SK-N-SH (cell line): ENCODE data around the gene ANO3. TPM values are rescaled to one million over a fixed set of nuclear protein-coding genes. Genes with fewer than 3 reads are reported as not detected.

Experiments
- CTCF ChIA-PET: fragments of 300-600, 350-600 bp; formaldehyde crosslinking; extraction: SDS; loops from one replicate; lab custom pipeline; 2021; lab: Yijun Ruan, JAX
- POLR2A ChIA-PET: fragments of 350-600 bp; sonication (Branson Sonifier 250); formaldehyde crosslinking; extraction: SDS; loops from one replicate; lab custom pipeline; 2020; ENCODE audit warnings: antibody characterized with exemption, inconsistent platforms; lab: Yijun Ruan, JAX
- DNase-seq: peaks from one replicate; pipeline ENCODE4 v3.0.0; 2012
- H2AFZ ChIP-seq: fragments of 200-600 bp; sonication (generic); 2 replicates; pipeline ENCODE4 v1.8.1; 2016; ENCODE audit warnings: antibody characterized with exemption, mild to moderate bottlenecking, low read depth
- H3F3A ChIP-seq: fragments of 200-600 bp; sonication (generic); replicated peaks from 2 replicates; pipeline ENCODE3; 2016; ENCODE audit warnings: antibody characterized with exemption, mild to moderate bottlenecking; ENCODE audit not compliant: insufficient read depth
- H3K27ac ChIP-seq, 2 experiments: fragments of 200-500 bp in 1 of 2; fragments of 200-600 bp in 1 of 2; sonication (Bioruptor generic) in 1 of 2; sonication (generic), shearing (Covaris generic) in 1 of 2; 2 replicates each; pipeline versions ENCODE4 v1.5.1 to v1.6.1; 2014 to 2016; ENCODE audit warnings: low read depth in 2 of 2, inconsistent platforms in 1 of 2, low read length in 1 of 2, mild to moderate bottlenecking in 1 of 2, mixed read lengths in 1 of 2
- H3K27me3 ChIP-seq: fragments of 200-600 bp; sonication (generic), shearing (Covaris generic); 2 replicates; pipeline ENCODE4 v1.6.1; 2016; ENCODE audit warnings: mixed run types; ENCODE audit not compliant: insufficient read depth
- H3K36me3 ChIP-seq, 2 experiments: fragments of 200-500 bp in 1 of 2; fragments of 200-600 bp in 1 of 2; sonication (Bioruptor generic) in 1 of 2; sonication (generic) in 1 of 2; replicated peaks in 1 of 2; 2 replicates each; pipeline versions ENCODE3 to v1.5.1; 2014 to 2016; ENCODE audit warnings: low read length in 1 of 2, mild to moderate bottlenecking in 1 of 2; ENCODE audit not compliant: insufficient read depth in 2 of 2, control insufficient read depth in 1 of 2
- H3K4me1 ChIP-seq, 2 experiments: fragments of 200-500 bp in 1 of 2; fragments of 200-600 bp in 1 of 2; sonication (Bioruptor generic) in 1 of 2; sonication (generic), shearing (Covaris generic) in 1 of 2; 2 replicates each; pipeline versions ENCODE4 v1.5.1 to v1.6.1; 2014 to 2016; ENCODE audit warnings: low read depth in 1 of 2, low read length in 1 of 2, mixed run types in 1 of 2; ENCODE audit not compliant: insufficient read depth in 2 of 2, control insufficient read depth in 1 of 2
- H3K4me2 ChIP-seq: fragments of 200-600 bp; sonication (generic), shearing (Covaris generic); 2 replicates; pipeline ENCODE4 v1.6.1; 2017; ENCODE audit warnings: mixed run types
- H3K4me3 ChIP-seq, 2 experiments: fragments of 200-500 bp in 1 of 2; fragments of 200-600 bp in 1 of 2; sonication (Bioruptor generic) in 1 of 2; sonication (generic), shearing (Covaris generic) in 1 of 2; 2 replicates each; pipeline versions ENCODE4 v1.5.1 to v1.8.1; 2014 to 2016; ENCODE audit warnings: low read depth in 2 of 2, inconsistent platforms in 1 of 2, low read length in 1 of 2, mild to moderate bottlenecking in 1 of 2, mixed read lengths in 1 of 2, moderate library complexity in 1 of 2
- H3K79me2 ChIP-seq: fragments of 200-600 bp; sonication (generic); 2 replicates; pipeline ENCODE4 v1.8.1; 2017; ENCODE audit warnings: mild to moderate bottlenecking; ENCODE audit not compliant: insufficient read depth
- H3K9ac ChIP-seq: fragments of 200-600 bp; sonication (generic); 2 replicates; pipeline ENCODE4 v1.6.1; 2017; ENCODE audit warnings: mixed run types
- H3K9me2 ChIP-seq: fragments of 200-600 bp; sonication (generic); 2 replicates; pipeline ENCODE4 v1.6.1; 2017; ENCODE audit warnings: mixed run types
- H3K9me3 ChIP-seq: fragments of 200-600 bp; sonication (generic); 2 replicates; pipeline ENCODE4 v1.6.1; 2017; ENCODE audit warnings: mixed run types, mild to moderate bottlenecking, moderate library complexity
- H4K20me1 ChIP-seq: fragments of 200-600 bp; sonication (generic); 2 replicates; pipeline ENCODE4 v1.6.1; 2017; ENCODE audit warnings: mild to moderate bottlenecking, mixed run types; ENCODE audit not compliant: insufficient read depth
- CHD2 ChIP-seq: fragments of 150-350 bp; IDR thresholded peaks from 2 replicates; pipeline ENCODE4 v1.6.1; 2018; ENCODE audit warnings: low read length; ENCODE audit not compliant: partially characterized antibody
- CTCF ChIP-seq: fragments of 200-600 bp; sonication (generic); IDR thresholded peaks from 2 replicates; pipeline ENCODE4 v1.6.1; 2017; ENCODE audit warnings: antibody characterized with exemption, mild to moderate bottlenecking, moderate library complexity
- ELF1 ChIP-seq: IDR thresholded peaks from 2 replicates; pipeline ENCODE4 v1.4.0; 2012
- EP300 ChIP-seq, 2 experiments: IDR thresholded peaks; 2 replicates each; pipeline versions ENCODE4 v1.4.0 to v1.6.1; 2012; ENCODE audit warnings: borderline replicate concordance in 1 of 2, low read depth in 1 of 2, low read length in 1 of 2
- FOSL2 ChIP-seq: IDR thresholded peaks from 2 replicates; pipeline ENCODE4 v1.4.0; 2012; ENCODE audit warnings: low read depth, mild to moderate bottlenecking, moderate library complexity, borderline replicate concordance
- FOXM1 ChIP-seq: IDR thresholded peaks from 2 replicates; pipeline ENCODE4 v1.4.0; 2012; ENCODE audit warnings: low read depth, mild to moderate bottlenecking
- GABPA ChIP-seq: IDR thresholded peaks from 2 replicates; pipeline ENCODE4 v1.4.0; 2012; ENCODE audit warnings: low read depth, mild to moderate bottlenecking
- IRF3 ChIP-seq: fragments of 150-350 bp; IDR thresholded peaks from 2 replicates; pipeline ENCODE4 v1.6.1; 2016; ENCODE audit warnings: mild to moderate bottlenecking, low read depth, low read length
- MEF2A ChIP-seq: IDR thresholded peaks from 2 replicates; pipeline ENCODE4 v1.4.0; 2012; ENCODE audit warnings: low read depth, borderline replicate concordance
- MXI1 ChIP-seq: IDR thresholded peaks from 2 replicates; pipeline ENCODE4 v1.6.1; 2012; ENCODE audit warnings: mild to moderate bottlenecking, low read depth, low read length, improper control_type of control experiment
- NFIC ChIP-seq: IDR thresholded peaks from 2 replicates; pipeline ENCODE4 v1.4.0; 2012; ENCODE audit warnings: borderline replicate concordance
- NRF1 ChIP-seq: IDR thresholded peaks from 2 replicates; pipeline ENCODE4 v1.6.1; 2012; ENCODE audit warnings: low read depth, mild to moderate bottlenecking, low read length
- POLR2AphosphoS5 ChIP-seq: IDR thresholded peaks from 2 replicates; pipeline ENCODE4 v1.6.1; 2012; ENCODE audit warnings: low read depth, low read length
- RAD21 ChIP-seq: IDR thresholded peaks from 2 replicates; pipeline ENCODE4 v1.6.1; 2012; ENCODE audit warnings: mild to moderate bottlenecking, low read length
- RFX5 ChIP-seq: IDR thresholded peaks from 2 replicates; pipeline ENCODE4 v1.6.1; 2012; ENCODE audit warnings: mild to moderate bottlenecking, improper control_type of control experiment, low read length
- SIN3A ChIP-seq: IDR thresholded peaks from 2 replicates; pipeline ENCODE4 v1.6.1; 2012; ENCODE audit warnings: low read depth, mild to moderate bottlenecking, low read length, moderate library complexity, borderline replicate concordance
- SMC3 ChIP-seq: IDR thresholded peaks from 2 replicates; pipeline ENCODE4 v1.6.1; 2012; ENCODE audit warnings: low read depth, low read length, improper control_type of control experiment
- TAF1 ChIP-seq: IDR thresholded peaks from 2 replicates; pipeline ENCODE4 v1.6.1; 2012; ENCODE audit warnings: low read depth, mild to moderate bottlenecking, low read length, moderate library complexity, borderline replicate concordance
- TCF12 ChIP-seq: IDR thresholded peaks from 2 replicates; pipeline ENCODE4 v1.4.0; 2012
- TEAD4 ChIP-seq: IDR thresholded peaks from 2 replicates; pipeline ENCODE4 v1.4.0; 2012; ENCODE audit warnings: mild to moderate bottlenecking, borderline replicate concordance; ENCODE audit not compliant: insufficient read depth
- USF1 ChIP-seq: IDR thresholded peaks from 2 replicates; pipeline ENCODE4 v1.4.0; 2012; ENCODE audit warnings: low read depth, borderline replicate concordance
- USF2 ChIP-seq: fragments of 150-350 bp; IDR thresholded peaks from 2 replicates; pipeline ENCODE4 v1.6.1; 2017; ENCODE audit warnings: antibody characterized with exemption, low read length, low read depth, borderline replicate concordance
- WGBS: methylation state at CpG from one replicate; pipeline ENCODE4 v1.1.6; 2017; ENCODE audit warnings: low lambda C conversion rate; 5-methylcytosine and 5-hydroxymethylcytosine counted together
- polyA plus RNA-seq, 3 experiments: library from polyadenylated mRNA; depleted of rRNA; stranded (reverse); fragments of >200 nt; gene quantifications; 2 replicates each; pipeline ENCODE4 v1.2.3, GENCODE V29; 2012

Gene ANO3
- polyA plus RNA-seq, 1 of the 3 experiments (the other 2 are of a cell fraction): 0.13 TPM

GRCh38 chr11:26557666-26558065 lies 225.7 kb downstream of the ANO3 start:
- Histone ChIP-seq H2AFZ (no peak overlapping the region), H3K4me1 (peaks cover 0 to 13% of the 10 kb centered on the region in 2 experiments; a peak in 1 of 4 replicates), H3K9ac (no peak overlapping the region), H3K4me3 (no peak overlapping the region), H3K27ac (no peak overlapping the region), H3F3A (no peaks in the 10 kb centered on the region), H3K9me2 (no peaks in the 10 kb centered on the region), H3K36me3 (no peaks in the 10 kb centered on the region), H3K27me3 (no peaks in the 10 kb centered on the region), H4K20me1 (no peaks in the 10 kb centered on the region), H3K9me3 (no peaks in the 10 kb centered on the region), H3K4me2 (no peak overlapping the region), H3K79me2 (no peaks in the 10 kb centered on the region; the same call in 1 of the 2 replicates)
- TF ChIP-seq GABPA (no peak), SMC3 (no peak), NFIC (no peak), MEF2A (no peak), RAD21 (no peak), TEAD4 (no peak), POLR2AphosphoS5 (no peak), TCF12 (no peak), CHD2 (no peak), SIN3A (no peak), FOXM1 (no peak), RFX5 (no peak), EP300 (IDR thresholded peaks at IDR 0.05; ENCODE audit: borderline replicate concordance in 1 of 2, low read depth in 1 of 2, low read length in 1 of 2) (no peak)
- CTCF ChIA-PET: interaction anchor here (0.9 to 1.4 kb wide), 2 partner anchors 15 to 260 kb away, joined by 3 read pairs; no protein-coding TSS in a partner anchor
- DNase-seq: no peak
- POLR2A ChIA-PET: no interaction called here
- 46% methylated on average over 3 of the region's 3 CpGs for WGBS

DNA sequence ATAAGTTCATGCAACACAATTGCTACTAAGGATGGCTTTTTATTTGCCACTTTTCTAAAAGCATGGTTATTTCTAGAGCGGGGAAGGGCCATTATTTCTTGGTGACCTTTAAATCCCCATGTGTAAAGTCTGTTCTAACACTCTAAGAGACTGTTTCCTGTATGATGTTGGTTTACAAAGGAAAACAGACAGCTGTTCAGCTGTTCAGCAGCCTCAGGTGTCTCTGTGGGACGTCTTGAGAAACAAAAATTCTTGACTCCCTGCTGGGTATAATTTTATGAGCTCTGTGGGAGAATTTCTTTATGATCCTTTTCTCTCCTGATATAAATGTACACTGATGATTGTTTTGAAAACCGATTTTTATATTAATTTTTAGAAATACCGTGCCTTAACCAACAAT lies 226.3 kb downstream of the ANO3 start:
- Histone ChIP-seq H3F3A (no peaks in the 10 kb centered on the region), H3K27me3 (no peaks in the 10 kb centered on the region), H2AFZ (no peak overlapping the region), H3K36me3 (no peaks in the 10 kb centered on the region), H3K4me1 (peaks cover 0 to 13% of the 10 kb centered on the region in 2 experiments; a peak in 1 of 4 replicates), H3K4me3 (no peak overlapping the region), H3K9ac (no peak overlapping the region), H3K27ac (no peak overlapping the region), H3K4me2 (no peak overlapping the region), H3K9me3 (no peaks in the 10 kb centered on the region), H3K79me2 (no peaks in the 10 kb centered on the region; the same call in 1 of the 2 replicates), H4K20me1 (no peaks in the 10 kb centered on the region), H3K9me2 (no peaks in the 10 kb centered on the region)
- WGBS: 56% methylated on average over 4 of the region's 4 CpGs
- ChIA-PET CTCF (interaction anchor here (1.4 kb wide), 1 partner anchor 260 kb away, joined by 3 read pairs; no protein-coding TSS in a partner anchor), POLR2A (no interaction called here)
- TF ChIP-seq ELF1 (no peak), IRF3 (no peak), SIN3A (no peak), FOXM1 (no peak), NFIC (no peak), SMC3 (no peak), TCF12 (no peak), MXI1 (no peak), TAF1 (no peak), USF2 (no peak), USF1 (no peak), NRF1 (no peak), FOSL2 (no peak), RFX5 (no peak), MEF2A (no peak), EP300 (IDR thresholded peaks at IDR 0.05; ENCODE audit: borderline replicate concordance in 1 of 2, low read depth in 1 of 2, low read length in 1 of 2) (no peak), CTCF (no peak)
- no peak for DNase-seq
